HEK293 (cell line): ENCODE measurements around the gene NEAT1.

Experiments used
- BCL11B ChIP-seq: fragments of 450-650 bp; formaldehyde crosslinking; IDR thresholded peaks from 2 replicates; pipeline ENCODE4 v1.5.1; 2016; ENCODE audit warnings: low read depth, missing biosample characterization, missing genetic modification characterization
- KLF1 ChIP-seq: fragments of 450-650 bp; formaldehyde crosslinking; IDR thresholded peaks from 2 replicates; pipeline ENCODE4 v1.5.1; 2016; ENCODE audit warnings: missing biosample characterization, missing genetic modification characterization
- KLF17 ChIP-seq: fragments of 450-650 bp; formaldehyde crosslinking; IDR thresholded peaks from 2 replicates; pipeline ENCODE4 v1.5.1; 2016; ENCODE audit warnings: missing biosample characterization, missing genetic modification characterization
- KLF7 ChIP-seq: fragments of 450-650 bp; formaldehyde crosslinking; IDR thresholded peaks from 2 replicates; pipeline ENCODE4 v1.5.1; 2016; ENCODE audit warnings: missing biosample characterization, missing genetic modification characterization, borderline replicate concordance
- PATZ1 ChIP-seq: fragments of 450-650 bp; formaldehyde crosslinking; IDR thresholded peaks from 2 replicates; pipeline ENCODE4 v1.5.1; 2016; ENCODE audit warnings: missing biosample characterization, missing genetic modification characterization
- SETDB1 ChIP-seq: IDR thresholded peaks from one replicate; pipeline ENCODE4 v1.6.1; 2017; ENCODE audit warnings: mild to moderate bottlenecking, low read length, moderate library complexity, mixed read lengths; ENCODE audit not compliant: insufficient read length
- WT1 ChIP-seq: fragments of 450-650 bp; formaldehyde crosslinking; IDR thresholded peaks from 2 replicates; pipeline ENCODE4 v1.5.1; 2016; ENCODE audit warnings: missing biosample characterization, missing genetic modification characterization
- ZBTB26 ChIP-seq: fragments of 450-650 bp; formaldehyde crosslinking; optimal IDR thresholded peaks from 2 replicates; pipeline ENCODE3; 2016; ENCODE audit warnings: missing biosample characterization, mild to moderate bottlenecking, missing genetic modification characterization
- ZBTB49 ChIP-seq: fragments of 450-650 bp; formaldehyde crosslinking; IDR thresholded peaks from 2 replicates; pipeline ENCODE4 v1.5.1; 2016; ENCODE audit warnings: missing biosample characterization, missing genetic modification characterization, low read depth
- ZNF148 ChIP-seq: fragments of 450-650 bp; formaldehyde crosslinking; IDR thresholded peaks from 2 replicates; pipeline ENCODE4 v1.5.0; 2017; ENCODE audit warnings: missing biosample characterization, missing genetic modification characterization, borderline replicate concordance
- ZNF24 ChIP-seq: fragments of 450-650 bp; formaldehyde crosslinking; IDR thresholded peaks from 2 replicates; pipeline ENCODE4 v1.5.1; 2016; ENCODE audit warnings: missing biosample characterization, missing genetic modification characterization
- ZNF248 ChIP-seq: fragments of 450-650 bp; formaldehyde crosslinking; IDR thresholded peaks from 2 replicates; pipeline ENCODE4 v1.5.1; 2017; ENCODE audit warnings: missing biosample characterization, missing genetic modification characterization
- ZNF292 ChIP-seq: fragments of 450-650 bp; formaldehyde crosslinking; IDR thresholded peaks from 2 replicates; pipeline ENCODE4 v1.5.1; 2016; ENCODE audit warnings: low read depth, missing biosample characterization, missing genetic modification characterization, borderline replicate concordance
- ZNF362 ChIP-seq: fragments of 450-650 bp; formaldehyde crosslinking; IDR thresholded peaks from 2 replicates; pipeline ENCODE4 v1.5.1; 2016; ENCODE audit warnings: missing biosample characterization, missing genetic modification characterization
- ZNF366 ChIP-seq: fragments of 450-650 bp; formaldehyde crosslinking; conservative IDR thresholded peaks from 2 replicates; pipeline ENCODE4 v1.5.1; 2016; ENCODE audit warnings: missing biosample characterization, missing genetic modification characterization
- ZNF37A ChIP-seq: fragments of 450-650 bp; IDR thresholded peaks from 2 replicates; pipeline ENCODE4 v1.5.1; 2018; ENCODE audit warnings: missing biosample characterization, missing genetic modification characterization
- ZNF488 ChIP-seq: fragments of 450-650 bp; formaldehyde crosslinking; IDR thresholded peaks from 2 replicates; pipeline ENCODE4 v1.5.1; 2016; ENCODE audit warnings: missing biosample characterization, missing genetic modification characterization
- ZNF513 ChIP-seq: fragments of 450-650 bp; IDR thresholded peaks from 2 replicates; pipeline ENCODE4 v1.5.1; 2018; ENCODE audit warnings: missing biosample characterization, missing genetic modification characterization
- ZNF530 ChIP-seq: fragments of 450-650 bp; formaldehyde crosslinking; IDR thresholded peaks from 2 replicates; pipeline ENCODE4 v1.5.1; 2016; ENCODE audit warnings: low read depth, missing biosample characterization, missing genetic modification characterization
- ZNF548 ChIP-seq: fragments of 450-650 bp; formaldehyde crosslinking; IDR thresholded peaks from 2 replicates; pipeline ENCODE4 v1.5.1; 2016; ENCODE audit warnings: missing biosample characterization, missing genetic modification characterization
- ZNF549 ChIP-seq: fragments of 450-650 bp; IDR thresholded peaks from 2 replicates; pipeline ENCODE4 v1.5.1; 2018; ENCODE audit warnings: missing biosample characterization, missing genetic modification characterization, mild to moderate bottlenecking, inconsistent platforms, moderate library complexity
- ZNF561 ChIP-seq: fragments of 450-650 bp; IDR thresholded peaks from 2 replicates; pipeline ENCODE4 v1.5.1; 2018; ENCODE audit warnings: missing biosample characterization, missing genetic modification characterization, borderline replicate concordance
- ZNF776 ChIP-seq: fragments of 450-650 bp; formaldehyde crosslinking; IDR thresholded peaks from 2 replicates; pipeline ENCODE4 v1.5.0; 2017; ENCODE audit warnings: missing biosample characterization, missing genetic modification characterization, borderline replicate concordance

The NEAT1 gene

GRCh38 chr11:65382033-65382803, 40.4 kb upstream of the NEAT1 start, which contains the start of gene SLC25A45 (continued):
- peak; percentile 92 for TF ChIP-seq KLF17 (tag by site-specific recombination)
- peak; percentile 18; the same call in 1 of the 2 replicates for TF ChIP-seq BCL11B (tag by site-specific recombination)
- TF ChIP-seq ZNF366 (tag by site-specific recombination): peak; percentile 92
- no peak for TF ChIP-seq ZNF549 (tag by site-specific recombination)
- TF ChIP-seq ZNF37A: no peak
- peak; percentile 75 for TF ChIP-seq ZNF561 (tag by site-specific recombination)
- no peak for TF ChIP-seq ZNF530
- peak; percentile 90 for TF ChIP-seq ZNF513 (tag by site-specific recombination)
- peak; percentile 56 for TF ChIP-seq ZNF24
- peak; percentile 90; the same call in 1 of the 2 replicates for TF ChIP-seq KLF7 (tag by site-specific recombination)
- TF ChIP-seq WT1: peak; percentile 96
- TF ChIP-seq ZNF248 (tag by site-specific recombination): no peak
- TF ChIP-seq ZBTB26 (tag by site-specific recombination): peak; percentile 45
- no peak for TF ChIP-seq ZNF148
- TF ChIP-seq SETDB1: no peak
- TF ChIP-seq ZNF548 (tag by site-specific recombination): no peak
- no peak for TF ChIP-seq ZBTB49 (tag by site-specific recombination)
- TF ChIP-seq PATZ1 (tag by site-specific recombination): peak; percentile 99
- TF ChIP-seq ZNF776 (tag by site-specific recombination): no peak
- peak; percentile 94 for TF ChIP-seq KLF1
- TF ChIP-seq ZNF362 (tag by site-specific recombination): no peak
- TF ChIP-seq ZNF292 (tag by site-specific recombination): no peak
- no peak for TF ChIP-seq ZNF488 (tag by site-specific recombination)
